ENCODE measurements around the gene PTPRN.

The PTPRN gene

GRCh38 chr2:219286436-219287115, 22.6 kb downstream of the PTPRN start:
- no peak for DNase-seq

GRCh38 chr2:219285894-219286425, 23.2 kb downstream of the PTPRN start:
- no peak for DNase-seq

GRCh38 chr2:219285373-219285735, 23.8 kb downstream of the PTPRN start:
- DNase-seq, result no peak

- no peak for DNase-seq
These were observed 24.5 kb downstream of the PTPRN start for GRCh38 chr2:219284501-219285372.

GRCh38 chr2:219282943-219283581, 26.1 kb downstream of the PTPRN start:
- DNase-seq, result no peak

GRCh38 chr2:219282375-219282774, 26.8 kb downstream of the PTPRN start:
- DNase-seq, result no peak

GRCh38 chr2:219281588-219281987, 27.6 kb downstream of the PTPRN start:
- DNase-seq, result no peak

- DNase-seq, result no peak
These were observed 28.6 kb downstream of the PTPRN start for GRCh38 chr2:219280651-219281050.

GRCh38 chr2:219279916-219280516, 29.2 kb downstream of the PTPRN start:
- DNase-seq, result no peak

- peak; percentile 99 for DNase-seq
These were observed 29.9 kb downstream of the PTPRN start, which contains the start of gene DNAJB2 for GRCh38 chr2:219279151-219279915. TSS of gene DNAJB2 (plus strand) at chr2:219279366. CDS start at chr2:219279834, 468 bp downstream.

- no peak for DNase-seq
These were observed 30.5 kb downstream of the PTPRN start for GRCh38 chr2:219278655-219279150.

- DNase-seq, result peak; percentile 66
These were observed 31.2 kb downstream of the PTPRN start for GRCh38 chr2:219277703-219278654.

- no peak for DNase-seq
These were observed 34.8 kb downstream of the PTPRN start for GRCh38 chr2:219274361-219274921.

- no peak for DNase-seq
These were observed 35.3 kb downstream of the PTPRN start for GRCh38 chr2:219273937-219274336.

GRCh38 chr2:219272995-219273394, 36.2 kb downstream of the PTPRN start:
- no peak for DNase-seq

- no peak for DNase-seq
These were observed 36.8 kb downstream of the PTPRN start for GRCh38 chr2:219272356-219272755.

- no peak for DNase-seq
These were observed 38.2 kb downstream of the PTPRN start for GRCh38 chr2:219271021-219271420.

GRCh38 chr2:219270055-219270372, 39.2 kb downstream of the PTPRN start:
- DNase-seq, result no peak

- no peak for DNase-seq
These were observed 39.7 kb downstream of the PTPRN start for GRCh38 chr2:219269362-219270054.

GRCh38 chr2:219268294-219268693, 40.9 kb downstream of the PTPRN start:
- no peak for DNase-seq

All from effector CD4-positive, alpha-beta T cell (primary cell).